HG03439 (cell line): ENCODE results near the gene PTPRM.

Experiments used
- ATAC-seq: cut with Tn5 transposase; IDR thresholded peaks from one replicate; pipeline ENCODE4 v1.9.1; 2021; ENCODE audit warnings: mild to moderate bottlenecking, moderate library complexity; ENCODE audit not compliant: unreplicated experiment

PTPRM gene

GRCh38 chr18:7787339-7787738, 220.2 kb downstream of the PTPRM start:
- no peak for ATAC-seq

- ATAC-seq, result no peak
Observed at GRCh38 chr18:7789856-7790552, 222.9 kb downstream of the PTPRM start.

- no peak for ATAC-seq
Observed at GRCh38 chr18:7793100-7793499, 226.0 kb downstream of the PTPRM start.

GRCh38 chr18:7803956-7804469, 236.9 kb downstream of the PTPRM start:
- no peak for ATAC-seq

- no peak for ATAC-seq
Observed at GRCh38 chr18:7805096-7805495, 238.0 kb downstream of the PTPRM start.

- ATAC-seq, result no peak
Observed at GRCh38 chr18:7805880-7806279, 238.8 kb downstream of the PTPRM start.

- ATAC-seq, result no peak
Observed at GRCh38 chr18:7807936-7808453, 240.9 kb downstream of the PTPRM start.

- ATAC-seq, result no peak
Observed at GRCh38 chr18:7808992-7809391, 241.9 kb downstream of the PTPRM start.

GRCh38 chr18:7809455-7809854, 242.3 kb downstream of the PTPRM start:
- no peak for ATAC-seq

GRCh38 chr18:7809978-7810377, 242.9 kb downstream of the PTPRM start:
- ATAC-seq, result no peak

- ATAC-seq, result no peak
Observed at GRCh38 chr18:7812431-7813063, 245.4 kb downstream of the PTPRM start.

- no peak for ATAC-seq
Observed at GRCh38 chr18:7813131-7813530, 246.0 kb downstream of the PTPRM start.

- ATAC-seq, result no peak
Observed at GRCh38 chr18:7814754-7815315, 247.7 kb downstream of the PTPRM start.

- no peak for ATAC-seq
Observed at GRCh38 chr18:7815787-7816186, 248.7 kb downstream of the PTPRM start.

GRCh38 chr18:7817575-7818230, 250.6 kb downstream of the PTPRM start:
- ATAC-seq, result no peak

- ATAC-seq, result no peak
Observed at GRCh38 chr18:7821784-7822183, 254.7 kb downstream of the PTPRM start.

- ATAC-seq, result peak; percentile 64
Observed at GRCh38 chr18:7822435-7823331, 255.6 kb downstream of the PTPRM start.

- no peak for ATAC-seq
Observed at GRCh38 chr18:7824970-7825369, 257.9 kb downstream of the PTPRM start.

- peak; percentile 81 for ATAC-seq
Observed at GRCh38 chr18:7830468-7830867, 263.4 kb downstream of the PTPRM start.

- no peak for ATAC-seq
Observed at GRCh38 chr18:7839548-7839947, 272.4 kb downstream of the PTPRM start.
